ENCODE measurements around the gene CATSPERZ. TPM values are rescaled to one million over a fixed set of nuclear protein-coding genes. Genes with fewer than 3 reads are reported as not detected.
A peak's percentile ranks its signal among the peaks of the same experiment; 100 is the strongest.

The CATSPERZ gene
- total and polyA plus RNA-seq, 9 donors, result not detected

DNA sequence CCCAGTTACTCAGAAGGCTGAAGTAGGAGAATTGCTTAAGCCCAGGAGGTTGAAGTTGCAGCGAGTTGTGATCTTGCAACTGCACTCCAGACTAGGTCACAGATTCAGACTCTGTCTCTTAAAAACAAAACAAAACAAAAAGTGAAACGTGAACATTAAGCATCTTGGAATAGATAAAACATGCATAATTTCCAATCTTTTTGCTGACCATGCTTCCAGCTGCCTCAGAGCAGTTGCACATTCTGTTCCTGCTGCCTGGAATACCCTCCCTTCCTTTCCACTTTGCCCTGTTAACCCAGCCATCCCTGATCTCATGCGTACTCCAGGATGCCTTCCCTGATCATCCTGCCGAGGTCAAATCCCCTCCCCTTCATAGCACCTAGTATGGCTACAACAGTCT is 39.1 kb downstream of the CATSPERZ start:
- no peak for DNase-seq
- Histone ChIP-seq H3K4me3 (no peak overlapping the region), H3K36me3 (no peaks in the 10 kb centered on the region), H3K27me3 (no peaks in the 10 kb centered on the region), H3K27ac (no peak overlapping the region), H3K9me3 (no peaks in the 10 kb centered on the region), H3K4me1 (ENCODE audit: insufficient read depth) (peaks cover 2% of the 10 kb centered on the region)
- 46 to 54% (median 51%) methylated on average over 4 of the region's 4 CpGs for WGBS, 3 donors
- TF ChIP-seq POLR2A (IDR thresholded peaks at IDR 0.05) (no peak), CTCF (IDR thresholded peaks at IDR 0.05) (no peak), EP300 (IDR thresholded peaks at IDR 0.05) (no peak)
- intact Hi-C loops (cut with DNase I), result no loop called here

DNA sequence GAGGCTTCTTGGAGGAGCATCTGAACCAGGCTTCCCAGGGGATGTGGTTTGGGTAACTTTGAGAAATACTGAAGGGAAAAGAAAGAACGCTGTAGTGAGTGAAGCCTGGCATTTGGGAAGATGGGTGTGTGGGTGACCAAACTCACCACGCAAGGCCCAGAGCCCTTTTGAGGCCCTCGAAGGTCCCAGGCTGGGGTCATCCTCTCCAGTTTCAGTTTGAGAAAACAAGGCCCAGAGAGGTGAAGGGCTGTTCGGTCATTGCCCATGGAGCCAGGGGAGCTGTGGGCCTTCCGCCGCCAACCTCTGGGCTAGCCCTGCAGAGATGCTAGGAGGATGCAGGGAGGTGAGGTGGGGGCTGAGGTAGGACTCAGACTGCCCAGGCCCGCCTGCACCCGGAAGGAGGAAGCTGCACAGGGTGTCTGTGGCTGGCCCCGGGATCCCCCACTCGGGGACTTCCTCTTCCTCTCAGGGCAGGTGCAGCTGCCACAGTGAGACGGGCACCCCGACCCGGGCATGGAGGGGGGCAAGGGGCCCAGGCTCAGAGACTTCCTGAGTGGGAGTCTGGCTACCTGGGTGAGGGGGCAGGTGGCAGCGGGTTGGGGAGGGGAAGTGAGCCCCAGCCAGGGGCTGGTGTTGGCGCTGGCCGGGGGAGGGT is 39.7 kb downstream of the CATSPERZ start, which contains the start of gene CCDC88B:
CCDC88B (plus strand) TSS at position 451 of the 655 bp plus-strand sequence; CDS start at position 514, 63 bp downstream.
- Histone ChIP-seq H3K27me3 (no peaks in the 10 kb centered on the region), H3K27ac (no peak within 1 kb of the TSS), H3K9me3 (no peaks in the 10 kb centered on the region), H3K36me3 (no peaks in the 10 kb centered on the region), H3K4me3 (no peak within 1 kb of the TSS), H3K4me1 (ENCODE audit: insufficient read depth) (peaks cover 2% of the 10 kb centered on the region)
- intact Hi-C loops (cut with DNase I), result no loop called here
- 80 to 83% (median 82%) methylated on average over 14 to 16 of the region's 16 CpGs for WGBS, 3 donors
- TF ChIP-seq POLR2A (IDR thresholded peaks at IDR 0.05) (no peak), CTCF (IDR thresholded peaks at IDR 0.05) (no peak), EP300 (IDR thresholded peaks at IDR 0.05) (no peak)
- DNase-seq, result peak in 2 of 5 donors; percentile 21 to 45

DNA sequence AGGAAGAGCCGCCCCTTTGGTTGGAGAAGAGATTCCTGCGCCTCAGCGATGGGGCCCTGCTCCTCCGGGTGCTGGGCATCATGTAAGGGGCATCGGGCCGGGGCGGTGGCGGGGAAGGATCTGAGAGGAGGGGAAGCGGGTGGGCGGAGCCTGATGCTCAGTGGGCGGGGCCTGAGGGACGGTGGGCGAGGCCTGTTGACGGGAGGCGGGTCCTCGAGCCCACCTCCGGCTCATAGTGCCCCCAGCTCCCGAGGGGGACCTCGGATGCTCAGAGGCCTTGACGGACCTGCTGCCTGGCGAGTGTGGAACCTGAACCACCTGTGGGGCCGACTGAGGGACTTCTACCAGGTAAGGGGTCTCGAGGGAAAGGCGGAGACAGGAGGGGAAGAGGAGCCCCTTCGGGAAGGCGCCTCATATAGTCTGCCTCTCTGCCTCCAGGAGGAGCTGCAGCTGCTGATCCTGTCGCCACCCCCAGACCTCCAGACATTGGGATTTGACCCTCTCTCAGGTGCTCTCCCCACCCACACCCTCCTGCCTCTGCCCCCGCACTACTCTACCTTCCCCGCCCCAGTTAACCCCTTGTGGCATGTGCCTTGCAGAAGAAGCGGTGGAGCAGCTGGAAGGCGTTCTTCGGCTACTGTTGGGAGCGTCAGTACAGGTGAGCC is 40.6 kb downstream of the CATSPERZ start:
- no peak overlapping the region for H3K4me3 ChIP-seq
- no peak overlapping the region for H3K27ac ChIP-seq
- intact Hi-C loops (cut with DNase I), result no loop called here
- H3K27me3 ChIP-seq, result no peaks in the 10 kb centered on the region
- WGBS, 3 donors, result 19 to 33% (median 24%) methylated on average over 28 to 33 of the region's 33 CpGs
- TF ChIP-seq EP300 (IDR thresholded peaks at IDR 0.05), result no peak
- TF ChIP-seq POLR2A (IDR thresholded peaks at IDR 0.05), result no peak
- TF ChIP-seq CTCF (IDR thresholded peaks at IDR 0.05), result no peak
- peaks cover 2% of the 10 kb centered on the region for H3K4me1 ChIP-seq (ENCODE audit: insufficient read depth)
- peak in 4 of 5 donors; percentile 58 to 75 (median 66) for DNase-seq
- H3K36me3 ChIP-seq, result no peaks in the 10 kb centered on the region
- H3K9me3 ChIP-seq, result no peaks in the 10 kb centered on the region

DNA sequence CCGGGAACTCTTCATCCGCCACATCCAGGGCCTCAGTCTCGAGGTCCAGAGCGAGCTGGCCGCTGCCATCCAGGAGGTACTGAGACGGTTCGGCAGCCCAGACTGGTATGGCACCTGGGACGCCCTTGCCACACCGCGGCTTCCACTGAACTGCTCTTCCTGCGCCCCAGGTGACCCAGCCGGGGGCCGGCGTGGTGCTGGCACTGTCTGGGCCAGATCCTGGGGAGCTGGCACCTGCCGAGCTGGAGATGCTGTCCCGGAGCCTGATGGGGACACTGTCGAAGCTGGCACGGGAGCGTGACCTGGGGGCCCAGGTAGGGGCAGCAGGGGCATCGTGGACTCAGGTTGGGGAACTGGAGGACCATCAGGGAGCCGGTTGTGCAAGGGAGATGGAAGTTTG is 41.3 kb downstream of the CATSPERZ start:
- DNase-seq, result no peak
- 81 to 92% (median 90%) methylated on average over 21 of the region's 21 CpGs for WGBS, 3 donors
- no peaks in the 10 kb centered on the region for H3K36me3 ChIP-seq
- H3K27ac ChIP-seq, result no peak overlapping the region
- TF ChIP-seq EP300 (IDR thresholded peaks at IDR 0.05) (no peak), POLR2A (IDR thresholded peaks at IDR 0.05) (no peak), CTCF (IDR thresholded peaks at IDR 0.05) (no peak)
- no peak overlapping the region for H3K4me3 ChIP-seq
- no peaks in the 10 kb centered on the region for H3K9me3 ChIP-seq
- intact Hi-C loops (cut with DNase I), result no loop called here
- peaks cover 2% of the 10 kb centered on the region for H3K4me1 ChIP-seq (ENCODE audit: insufficient read depth)
- H3K27me3 ChIP-seq, result no peaks in the 10 kb centered on the region

Measured in ovary (tissue), 9 donors.